GM21526 (cell line): ENCODE data around the gene RPL3.

Experiments
- ATAC-seq: cut with Tn5 transposase; IDR thresholded peaks from one replicate; pipeline ENCODE4 v1.9.1; 2021; ENCODE audit warnings: moderate library complexity; ENCODE audit not compliant: unreplicated experiment, low FRiP score

The RPL3 gene

DNA sequence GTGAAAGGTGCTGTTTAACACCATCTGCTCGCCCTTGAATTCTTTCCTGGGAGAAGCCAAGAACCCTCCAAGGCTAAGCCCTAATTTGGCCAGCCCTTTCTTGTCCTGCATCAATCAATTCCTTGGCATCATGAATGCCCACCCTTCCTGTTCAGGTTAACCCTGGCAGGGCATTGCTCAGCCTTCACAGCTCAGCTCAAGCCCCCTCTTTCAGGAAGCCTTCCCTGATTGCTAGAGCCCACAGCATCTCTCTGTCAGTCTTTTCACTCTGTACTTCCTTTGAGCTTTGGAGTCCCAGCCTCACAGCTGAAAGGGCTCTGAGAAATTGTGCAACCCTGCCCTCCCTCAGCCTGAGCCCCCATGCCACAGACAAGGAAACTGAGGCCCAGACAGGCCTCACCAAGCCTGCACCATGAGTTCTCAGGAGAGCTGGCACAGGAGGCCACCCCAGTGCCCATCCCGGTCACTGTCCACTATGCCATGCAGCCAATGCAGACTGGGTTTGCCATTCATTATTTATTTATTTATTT is 16.9 kb downstream of the RPL3 start:
- ATAC-seq, result no peak

DNA sequence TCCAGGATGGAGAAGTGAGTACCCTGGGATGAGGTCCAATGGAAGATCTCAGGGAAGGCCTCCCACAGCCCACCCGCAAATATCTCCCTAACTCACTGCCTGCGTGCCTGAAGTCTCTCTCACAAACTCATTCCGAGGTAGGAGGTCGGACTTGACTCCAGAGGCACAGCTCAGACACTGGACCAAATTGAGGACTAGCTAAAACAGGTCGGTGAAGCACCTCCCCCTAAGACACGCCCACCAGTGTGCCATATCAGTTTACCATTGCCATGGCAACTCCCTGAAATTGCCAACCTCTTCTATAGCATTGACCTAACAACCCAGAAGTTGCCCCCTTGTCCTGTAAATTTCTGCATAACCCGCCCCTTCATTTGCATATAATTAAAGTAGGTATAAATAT is 17.5 kb downstream of the RPL3 start:
- no peak for ATAC-seq

DNA sequence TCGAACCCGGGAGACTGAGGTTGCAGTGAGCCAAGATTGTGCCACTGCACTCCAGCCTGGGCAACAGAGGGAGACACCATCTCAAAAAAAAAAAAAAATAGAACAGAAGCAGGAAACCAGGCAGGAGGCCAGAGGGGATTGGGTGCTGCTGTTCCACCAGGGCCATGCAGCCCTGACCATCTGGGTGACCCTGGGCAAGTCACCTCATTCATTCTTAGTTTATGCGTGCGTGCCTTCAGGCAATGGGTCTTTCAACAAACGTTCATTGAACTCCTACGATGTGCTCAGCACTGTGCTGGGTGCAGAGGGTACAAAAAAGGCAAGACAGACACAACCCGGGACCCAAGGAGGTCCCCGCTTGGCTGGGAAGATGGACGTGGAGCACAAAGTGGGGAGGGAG is 18.3 kb downstream of the RPL3 start:
- no peak for ATAC-seq

DNA sequence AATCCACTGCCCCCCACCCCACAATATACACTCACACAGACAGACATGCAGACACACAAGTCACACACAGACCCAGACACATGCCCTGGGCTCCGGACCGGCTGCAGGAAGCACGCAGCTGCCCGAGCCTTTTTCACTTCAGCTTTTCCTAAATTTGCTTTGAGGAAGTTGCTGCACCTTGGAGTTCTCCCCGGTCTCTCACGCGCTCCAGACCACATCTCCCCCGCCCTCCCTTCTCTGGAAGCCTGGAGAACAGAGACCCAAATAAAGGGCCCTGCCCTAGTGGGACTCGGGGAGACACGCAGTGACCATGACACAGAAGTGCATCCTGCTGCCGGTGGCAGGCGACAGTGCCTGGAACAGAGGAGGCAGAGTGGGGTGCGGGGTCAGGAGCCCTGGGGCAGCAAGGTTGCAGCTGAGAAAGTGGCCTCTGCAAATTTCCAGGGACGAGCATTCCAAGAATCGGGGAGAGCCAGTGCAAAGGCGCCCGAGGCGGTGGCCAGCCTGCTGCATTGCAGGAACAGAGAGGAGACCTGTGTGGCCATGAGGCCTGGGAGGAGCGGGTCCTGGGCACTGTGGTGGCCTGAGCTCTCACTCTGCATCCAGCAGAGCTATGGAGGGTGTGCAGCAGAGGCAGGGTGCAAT is 19.1 kb downstream of the RPL3 start:
- no peak for ATAC-seq

DNA sequence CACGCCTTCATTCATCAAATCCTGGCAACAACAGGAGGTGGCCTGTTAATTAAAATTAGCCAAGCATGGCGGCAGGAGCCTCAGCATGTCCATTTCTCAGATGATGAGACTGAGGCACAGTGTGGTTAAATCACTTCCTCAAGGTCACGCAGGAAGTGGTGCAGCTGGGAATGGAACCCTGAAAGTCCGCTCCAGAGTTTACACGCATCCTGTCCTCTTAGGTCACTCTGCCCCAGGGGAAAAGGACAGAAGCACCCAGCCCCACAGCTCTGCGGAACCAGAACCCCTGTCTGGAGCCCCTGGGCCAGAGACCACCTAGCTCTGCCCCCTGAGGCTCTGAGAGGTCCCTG is 19.6 kb downstream of the RPL3 start:
- ATAC-seq, result no peak

DNA sequence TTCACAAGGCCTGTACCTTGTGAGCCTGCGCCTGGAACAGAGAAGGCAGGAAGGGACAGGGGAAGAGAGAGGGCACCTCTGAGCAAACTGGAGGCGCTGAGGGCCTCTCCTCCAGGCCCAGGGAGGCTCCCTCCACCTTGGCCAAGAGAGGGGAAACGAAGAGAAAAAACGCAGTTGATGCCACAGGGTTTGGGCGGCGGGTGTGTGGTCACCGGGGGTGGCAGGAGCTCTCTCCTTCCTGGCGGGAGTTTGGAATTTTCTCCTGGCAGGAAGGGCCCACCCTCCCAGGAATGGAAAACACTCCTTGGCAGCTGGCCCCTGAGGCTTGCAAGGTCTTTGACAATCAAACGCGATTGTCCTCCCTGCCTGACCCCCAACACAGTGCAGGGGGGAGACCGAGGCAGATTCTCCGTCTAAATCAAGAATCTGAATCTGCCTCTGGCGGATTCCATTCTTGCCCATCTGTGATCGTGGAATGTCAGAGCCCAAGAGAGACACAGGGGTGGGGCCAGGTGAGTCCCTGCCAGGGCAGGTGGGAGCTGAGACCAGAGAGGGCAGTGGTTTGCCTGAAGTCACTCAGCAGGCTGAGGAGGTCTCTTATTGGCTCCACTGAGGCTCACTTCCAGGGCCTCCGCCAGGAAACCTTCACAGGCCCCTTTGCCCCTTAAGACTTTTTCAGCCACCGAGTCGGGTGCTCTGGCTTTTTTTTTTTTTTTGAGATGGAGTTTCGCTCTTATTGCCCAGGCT is 21.0 kb downstream of the RPL3 start:
- ATAC-seq, result no peak

DNA sequence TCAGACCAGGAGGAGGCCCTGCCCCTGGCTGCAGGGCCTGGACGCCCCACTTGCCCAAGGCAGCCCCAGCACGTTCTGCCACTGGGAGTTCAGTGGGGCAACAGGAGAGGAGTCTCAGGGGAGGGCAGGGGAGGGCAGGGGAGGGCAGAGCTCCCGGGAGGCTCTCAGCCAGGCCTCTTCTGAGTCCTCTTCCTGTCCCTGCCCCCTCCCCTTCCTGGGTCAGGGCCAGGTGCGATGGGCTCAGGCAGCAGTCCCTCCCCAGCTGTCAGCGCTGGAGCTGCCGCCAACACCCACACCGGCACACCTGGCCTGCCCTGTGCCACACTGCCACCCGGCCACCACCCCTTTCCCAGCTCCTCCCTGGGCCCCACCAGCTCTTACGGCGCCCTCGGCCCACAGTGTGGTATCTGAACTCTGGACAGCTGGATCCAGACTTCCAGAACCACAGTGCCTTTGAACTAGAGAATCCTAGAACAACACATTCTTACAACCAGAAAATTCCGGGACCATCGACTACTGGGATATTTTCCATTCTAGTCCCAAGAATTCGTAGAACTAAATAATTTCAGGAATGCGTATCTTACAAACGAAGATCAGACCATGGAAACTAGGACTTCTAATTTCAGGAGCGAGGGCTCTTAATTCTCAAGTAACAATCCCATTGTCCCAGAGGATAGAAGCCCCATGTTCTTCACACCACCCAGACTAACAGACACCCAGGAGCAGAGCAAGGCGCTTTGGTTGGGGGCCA is 21.8 kb downstream of the RPL3 start:
- ATAC-seq, result no peak

DNA sequence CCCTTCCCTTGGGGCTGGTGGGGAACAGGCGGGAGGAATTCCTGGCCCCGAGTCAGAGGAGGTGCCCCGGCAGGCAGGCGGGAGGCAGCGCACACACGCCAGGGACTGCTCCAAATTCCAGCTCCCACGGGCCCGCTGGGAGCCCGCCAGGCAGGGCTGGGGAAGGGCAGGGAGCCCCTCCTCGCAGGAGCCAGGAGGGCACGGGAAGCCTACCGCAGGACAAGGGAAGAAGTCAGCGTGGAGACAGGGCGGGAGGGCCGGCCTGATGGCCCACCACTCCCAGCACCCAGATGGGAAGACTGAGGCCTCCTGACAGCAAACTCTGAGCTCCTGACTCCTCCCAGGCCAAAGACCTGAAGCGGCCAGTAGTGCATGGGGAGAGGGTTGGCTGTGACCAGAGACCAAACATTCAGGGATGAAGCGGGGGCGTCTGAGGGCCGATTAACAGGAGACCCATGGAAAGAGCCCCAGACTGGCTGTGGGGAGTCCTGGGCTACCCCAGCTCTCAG is 22.4 kb downstream of the RPL3 start:
- no peak for ATAC-seq

DNA sequence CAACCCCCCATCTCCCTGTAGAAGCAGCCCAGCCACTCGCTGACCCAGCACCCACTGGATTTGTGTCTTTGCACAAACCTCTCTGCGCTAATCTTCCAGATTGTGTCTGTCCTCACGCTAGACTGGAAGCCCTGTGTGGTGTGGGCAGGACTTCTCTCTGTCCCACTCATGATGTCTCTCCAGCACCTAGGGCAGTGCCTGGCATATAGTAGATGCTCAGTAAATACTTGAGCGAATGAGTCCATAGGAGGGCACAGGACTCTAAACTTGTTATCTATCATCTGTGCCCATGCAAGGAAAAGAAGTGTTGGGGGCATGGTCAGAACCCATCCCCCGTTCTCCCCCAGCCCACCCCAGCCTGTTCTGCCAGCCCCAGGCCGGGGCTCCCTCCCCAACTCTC is 22.9 kb downstream of the RPL3 start:
- no peak for ATAC-seq

DNA sequence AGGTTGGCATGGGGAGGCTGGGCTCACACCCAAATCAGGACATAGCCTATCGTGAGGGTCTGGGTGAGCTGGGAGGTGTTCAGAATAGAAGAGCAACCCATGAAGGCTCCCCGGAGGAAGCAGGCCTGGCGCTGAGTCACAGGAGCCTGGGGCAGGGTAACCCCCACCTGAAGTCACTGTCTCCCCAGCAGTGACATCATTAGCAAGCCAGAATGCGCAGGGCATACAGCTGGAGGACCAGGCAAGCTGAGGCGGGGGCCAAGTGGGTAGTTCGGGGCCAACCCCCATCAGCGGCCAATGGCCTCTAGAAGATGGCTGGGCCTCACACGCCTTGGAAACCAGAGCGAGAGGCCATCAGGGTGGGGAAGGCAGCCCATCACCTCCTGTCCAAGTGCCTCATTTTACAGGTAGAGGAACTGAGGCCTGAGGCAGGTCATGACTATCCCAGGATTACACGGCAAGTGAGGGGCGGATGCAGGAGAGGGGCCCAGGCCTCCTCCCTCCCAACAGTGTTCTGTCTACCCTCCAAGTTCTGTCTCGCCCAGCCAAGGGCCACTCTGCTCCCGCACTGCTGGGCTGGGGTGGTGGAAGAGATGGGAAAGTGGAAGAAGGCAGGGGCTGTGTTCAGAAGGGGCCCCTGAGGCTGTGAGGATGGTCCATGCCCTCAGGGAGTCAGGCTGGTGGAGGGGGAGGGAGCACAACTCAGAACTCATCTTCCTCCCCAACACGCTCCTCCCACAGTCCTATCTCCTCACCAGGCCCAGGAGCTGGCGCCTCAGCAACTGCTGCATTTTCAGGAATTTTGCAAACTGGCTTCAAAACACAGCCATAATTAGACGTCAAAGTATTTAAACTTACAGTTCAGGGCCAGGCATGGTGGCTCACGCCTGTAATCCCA is 24.6 kb downstream of the RPL3 start:
- ATAC-seq, result no peak

DNA sequence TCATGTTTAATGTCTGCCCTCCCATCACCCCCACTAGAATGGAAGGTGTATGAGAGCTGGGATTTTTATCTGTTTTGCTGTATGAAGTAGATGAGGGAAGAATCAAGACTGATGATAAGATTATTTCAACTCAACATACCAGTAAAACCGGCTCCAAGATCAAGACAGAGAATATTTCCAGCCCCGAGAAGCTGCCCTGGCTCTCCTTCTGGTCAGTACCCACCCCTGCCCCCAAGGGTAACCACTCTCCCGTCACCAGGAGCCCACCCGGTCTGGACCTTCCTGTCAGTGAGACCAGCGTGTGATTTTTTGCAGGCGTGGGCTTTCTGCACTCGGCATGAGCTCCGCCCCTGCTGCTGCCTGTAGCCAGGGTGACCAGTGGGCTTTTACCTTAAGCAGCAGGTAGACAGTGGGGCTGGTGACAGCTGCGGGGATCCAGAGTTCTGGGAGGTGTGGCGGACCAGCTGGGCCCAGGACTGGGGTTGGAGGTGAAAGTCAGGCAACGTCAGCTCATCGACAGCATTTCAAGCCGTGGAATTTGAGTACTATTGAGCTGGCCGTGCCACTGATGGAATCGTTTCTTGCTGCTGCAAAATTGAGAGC is 25.6 kb downstream of the RPL3 start:
- ATAC-seq, result no peak

DNA sequence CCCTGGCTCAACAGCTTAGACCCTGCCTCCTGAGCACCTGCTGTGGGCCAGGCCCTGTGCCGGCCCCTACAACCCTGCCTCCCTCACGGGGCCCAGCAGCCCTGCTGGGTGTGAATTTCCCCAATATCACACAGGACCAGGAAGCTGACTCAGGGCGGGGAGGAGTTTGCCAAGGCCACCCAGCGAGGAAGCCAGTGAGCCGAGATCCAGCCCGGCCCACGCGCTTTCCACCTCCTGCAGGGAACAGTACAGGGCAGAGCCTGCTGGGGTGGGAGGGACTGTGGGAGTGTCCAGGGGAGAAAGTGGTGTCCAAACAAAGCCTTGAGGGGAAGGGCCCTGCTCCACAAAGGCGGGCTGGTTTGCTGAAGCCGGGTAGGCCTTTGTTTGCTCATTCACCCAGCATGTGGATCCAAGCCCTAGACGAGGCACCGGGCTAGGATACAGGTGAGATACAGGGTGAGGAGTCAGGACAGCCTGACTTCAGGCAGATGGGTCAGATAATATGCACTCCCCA is 26.8 kb downstream of the RPL3 start:
- no peak for ATAC-seq

DNA sequence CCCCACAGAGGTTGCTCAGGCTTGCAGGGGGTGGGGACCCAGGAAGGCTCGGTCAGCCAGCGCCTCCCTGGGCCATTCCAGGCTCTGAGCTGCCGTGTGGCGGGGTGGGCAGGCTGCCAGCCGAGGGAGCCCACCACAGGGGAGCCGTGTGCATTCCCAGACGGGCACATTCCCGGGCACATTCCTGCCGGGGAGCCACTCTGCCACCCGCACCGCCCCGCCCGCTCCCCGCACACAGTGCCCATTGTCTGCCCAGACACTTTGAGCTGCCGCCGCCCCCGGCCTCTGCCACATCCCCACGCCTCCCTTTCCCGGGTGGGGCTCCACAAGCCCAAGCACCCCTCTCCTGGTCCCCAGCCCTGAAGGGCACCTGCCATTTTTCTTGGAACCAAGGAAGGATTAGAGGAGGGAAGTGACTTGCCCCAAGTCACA is 27.4 kb downstream of the RPL3 start:
- ATAC-seq, result no peak

DNA sequence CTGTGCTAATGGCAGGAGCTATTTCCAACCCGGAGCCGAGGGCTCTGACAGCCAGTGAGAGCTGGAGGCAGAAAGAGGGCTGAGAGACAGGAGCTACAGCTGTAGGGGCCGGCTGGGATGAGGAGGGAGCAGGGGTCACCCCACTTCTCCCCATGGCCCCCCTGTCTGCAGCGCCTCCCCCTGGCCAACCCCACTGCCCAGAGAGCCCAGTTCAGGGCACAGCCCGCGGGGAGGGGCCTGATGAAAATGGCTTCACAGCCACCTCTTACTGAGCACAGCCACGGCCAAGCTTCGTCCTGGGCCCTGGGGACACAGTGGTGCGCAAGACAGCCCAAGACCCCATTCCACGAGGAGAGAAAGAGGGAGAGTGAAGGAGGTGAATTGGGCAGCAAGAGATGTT is 27.9 kb downstream of the RPL3 start:
- ATAC-seq, result no peak

DNA sequence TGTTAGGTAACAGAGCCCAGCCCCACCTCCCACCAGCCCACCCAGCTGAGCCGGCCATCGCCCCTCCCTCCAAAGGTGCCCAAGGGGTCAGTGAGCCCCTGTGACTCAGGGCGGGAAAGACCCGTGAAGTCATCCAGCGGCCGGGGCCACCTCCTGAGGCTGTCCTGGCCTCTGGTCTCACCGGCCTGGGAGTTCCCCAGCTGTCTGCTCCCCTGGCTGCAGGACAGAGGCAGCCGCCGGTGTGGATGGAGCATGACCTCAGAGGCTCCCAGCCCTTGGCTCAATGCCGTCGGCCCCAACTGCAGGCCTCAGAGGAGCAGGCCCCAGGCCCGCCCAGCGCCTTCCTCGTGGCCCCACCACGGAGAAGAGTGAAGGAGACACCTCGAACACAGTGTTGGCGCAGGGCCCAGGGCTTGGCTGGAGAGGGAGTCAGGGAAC is 28.7 kb downstream of the RPL3 start:
- no peak for ATAC-seq

DNA sequence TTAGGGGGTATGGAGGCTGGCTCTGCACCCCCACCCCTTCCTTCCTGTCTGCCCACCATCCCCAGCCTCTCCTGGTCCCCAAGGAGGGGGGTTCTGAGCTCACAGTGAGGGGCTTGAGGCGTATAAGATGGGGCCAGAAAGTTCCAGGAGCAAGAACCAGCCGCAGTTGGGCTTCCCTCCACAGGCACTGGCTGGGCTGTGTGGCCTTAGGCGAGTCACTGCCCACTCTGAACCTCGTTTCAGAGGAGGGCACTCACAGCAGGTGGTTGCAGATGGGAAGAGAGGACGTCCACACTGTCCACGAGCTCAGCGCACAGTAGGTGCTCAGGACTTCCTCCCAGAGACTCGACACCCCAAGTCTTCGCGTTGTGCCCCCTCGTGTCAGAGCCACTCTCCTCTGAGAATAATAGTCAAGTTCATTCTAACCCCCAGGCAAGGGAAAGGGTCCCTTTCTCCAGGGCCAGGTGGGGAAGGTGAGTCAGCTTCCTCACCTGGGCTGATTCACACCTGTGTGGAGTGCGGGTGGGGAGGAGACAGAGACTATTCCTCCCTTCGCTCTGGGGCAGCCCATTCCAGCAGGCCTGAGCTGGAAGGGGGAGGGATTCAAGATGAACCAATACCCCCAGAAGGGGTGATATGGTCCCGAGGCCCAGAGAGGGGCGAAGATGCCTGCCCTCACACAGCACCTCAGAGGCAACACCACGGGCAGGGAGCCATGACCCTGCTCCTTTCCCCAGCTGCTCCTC is 29.3 kb downstream of the RPL3 start:
- no peak for ATAC-seq

DNA sequence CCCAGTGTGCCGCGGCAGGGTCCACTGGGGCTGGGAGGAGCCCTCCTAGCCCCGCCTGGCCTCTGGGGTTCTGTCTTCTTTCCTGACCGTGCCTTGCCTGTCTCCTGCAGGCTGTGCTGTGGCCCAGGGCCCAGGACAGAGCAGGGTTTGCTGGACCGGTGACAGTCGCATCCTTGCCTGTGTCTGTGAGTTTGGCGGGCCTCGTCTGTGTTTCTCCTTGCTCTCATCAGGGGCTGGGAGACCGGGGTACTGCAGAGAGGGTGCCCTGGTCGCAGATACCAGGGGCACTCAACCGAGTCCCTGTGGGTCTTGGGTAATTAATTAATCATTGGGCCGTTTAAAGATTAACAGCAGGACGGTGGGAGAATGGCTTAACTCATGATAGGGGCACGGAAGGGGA is 29.9 kb downstream of the RPL3 start:
- ATAC-seq, result no peak

DNA sequence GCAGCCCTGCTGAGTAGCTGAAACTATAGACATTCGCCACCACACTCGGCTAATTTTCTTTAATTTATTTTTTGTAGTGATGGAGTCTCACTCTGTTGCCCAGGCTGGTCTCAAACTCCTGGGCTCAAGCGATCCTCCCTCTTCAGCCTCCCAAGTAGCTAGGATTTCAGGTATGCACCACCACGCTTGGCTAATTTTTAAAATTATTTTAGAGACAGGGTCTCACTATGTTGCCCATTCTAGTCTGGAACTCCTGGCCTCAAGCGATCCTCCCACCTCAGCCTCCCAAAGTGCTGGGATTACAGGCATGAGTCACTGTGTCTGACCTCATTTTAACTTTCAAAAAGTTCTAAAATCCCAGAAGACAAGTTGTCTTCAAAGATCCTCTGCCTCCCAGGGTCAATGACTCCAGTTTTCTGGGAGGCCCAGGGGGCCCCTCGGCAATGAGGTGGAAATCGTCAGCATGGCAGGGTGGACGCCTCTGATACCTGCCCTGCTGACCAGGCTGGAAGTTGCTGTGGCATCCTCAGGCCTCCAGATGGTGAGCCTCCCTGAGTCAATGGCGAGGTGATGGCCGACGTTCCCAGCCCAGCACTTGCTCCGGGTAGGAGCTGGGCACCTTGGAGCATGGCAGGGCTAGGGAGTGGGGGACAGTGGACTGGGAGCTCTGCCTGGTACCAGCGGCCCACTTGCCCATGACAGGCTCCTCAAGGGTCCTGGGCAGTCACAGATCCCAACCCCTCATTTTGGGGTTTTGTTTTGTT is 31.1 kb downstream of the RPL3 start:
- no peak for ATAC-seq
